HepG2 (cell line): Measurements from ENCODE around the gene SLC35F1. TPM values are rescaled to one million over a fixed set of nuclear protein-coding genes. Genes with fewer than 3 reads are reported as not detected.

Experiments
- ATAC-seq: fragments of 200-7000 bp; cut with Tn5 transposase; 3 replicates; pipeline ENCODE4 v1.9.1; 2020; ENCODE audit warnings: mild to moderate bottlenecking, moderate library complexity
- BruUV-seq: library from RNA; stranded (reverse); fragments of 400-500 nt; replicated peaks from 2 replicates; lab custom pipeline; 2021; lab: Mats Ljungman, UMichigan
- CTCF ChIA-PET: fragments of 300-600 bp; formaldehyde crosslinking; extraction: SDS; loops from one replicate; lab custom pipeline; 2021; ENCODE audit warnings: low total read pairs, inconsistent platforms, low intra/inter-chr PET ratio; lab: Yijun Ruan, JAX
- POLR2A ChIA-PET: fragments of 350-600 bp; sonication (Branson Sonifier 250); formaldehyde crosslinking; loops from one replicate; lab custom pipeline; 2020; ENCODE audit warnings: antibody characterized with exemption, inconsistent platforms; lab: Yijun Ruan, JAX
- DNase-seq: peaks from one replicate; pipeline ENCODE4 v3.0.0-alpha.2; 2015; ENCODE audit warnings: low spot score
- FAIRE-seq: peaks from 3 replicates; lab custom pipeline; 2011; peaks lifted over from hg19 to GRCh38; lab: Jason Lieb, UNC
- H2AFZ ChIP-seq: one replicate; pipeline ENCODE4 v1.6.1; 2011; ENCODE audit warnings: low read length, inconsistent platforms
- H3K27ac ChIP-seq: fragments of 300-600 bp; 3 replicates; pipeline ENCODE4 v1.8.0; 2011; ENCODE audit warnings: mixed run types, mild to moderate bottlenecking, mixed read lengths, low read length, inconsistent platforms; ENCODE audit not compliant: insufficient read depth; ENCODE audit errors: extremely low read length
- H3K27me3 ChIP-seq, 2 experiments: fragments of 200-600 bp in 1 of 2; 2 replicates in 1 of 2; 3 replicates in 1 of 2; pipeline versions ENCODE4 v1.6.0 to v1.8.0; 2011; ENCODE audit warnings: low read length in 2 of 2, mild to moderate bottlenecking in 2 of 2, moderate library complexity in 2 of 2, inconsistent platforms in 1 of 2; ENCODE audit not compliant: insufficient read depth in 2 of 2, control insufficient read depth in 1 of 2
- H3K36me3 ChIP-seq, 2 experiments: fragments of 200-600 bp in 1 of 2; replicated peaks in 1 of 2; 2 replicates in 1 of 2; 3 replicates in 1 of 2; pipeline versions ENCODE4 v1.5.1 to v1.8.0; 2011; ENCODE audit warnings: low read length in 2 of 2, inconsistent platforms in 1 of 2; ENCODE audit not compliant: insufficient read depth in 2 of 2, control insufficient read depth in 1 of 2
- H3K4me1 ChIP-seq: 2 replicates; pipeline ENCODE4 v1.5.1; 2012; ENCODE audit warnings: low read length, inconsistent platforms; ENCODE audit not compliant: insufficient read depth
- H3K4me2 ChIP-seq: 2 replicates; pipeline ENCODE4 v1.6.0; 2011; ENCODE audit warnings: low read depth, low read length, inconsistent platforms
- H3K4me3 ChIP-seq, 3 experiments: fragments of 200-600 bp in 1 of 3; sonication (generic), shearing (Covaris generic) in 1 of 3; replicated peaks in 1 of 3; 2 replicates each; pipeline ENCODE4 v1.5.1; 2011 to 2016; ENCODE audit warnings: low read length in 3 of 3, inconsistent platforms in 2 of 3, low read depth in 2 of 3, mild to moderate bottlenecking in 2 of 3, control low read depth in 1 of 3, mixed read lengths in 1 of 3; ENCODE audit not compliant: insufficient read depth in 1 of 3
- H3K79me2 ChIP-seq: one replicate; pipeline ENCODE4 v1.6.1; 2011; ENCODE audit warnings: low read length, inconsistent platforms; ENCODE audit not compliant: insufficient read depth
- H3K9ac ChIP-seq: 2 replicates; pipeline ENCODE4 v1.6.0; 2011; ENCODE audit warnings: mild to moderate bottlenecking, low read depth, low read length, inconsistent platforms; ENCODE audit not compliant: insufficient read depth
- H3K9me3 ChIP-seq: 2 replicates; pipeline ENCODE4 v1.5.1; 2012; ENCODE audit warnings: mild to moderate bottlenecking, low read length
- H4K20me1 ChIP-seq: 2 replicates; pipeline ENCODE4 v1.6.0; 2011; ENCODE audit warnings: inconsistent platforms, mild to moderate bottlenecking, low read length, moderate library complexity; ENCODE audit not compliant: insufficient read depth
- ATF7 ChIP-seq, 2 experiments: fragments of 450-650 bp in 1 of 2; sonication (generic) in 1 of 2; formaldehyde crosslinking in 1 of 2; IDR thresholded peaks; 2 replicates each; pipeline versions ENCODE4 v1.4.0 to v1.6.1; 2016 to 2020; ENCODE audit warnings: antibody characterized with exemption in 1 of 2, mild to moderate bottlenecking in 1 of 2, missing genetic modification reagents in 1 of 2
- CCDC6 ChIP-seq: sonication (generic); formaldehyde crosslinking; IDR thresholded peaks from 2 replicates; pipeline ENCODE4 v1.8.1; 2022; ENCODE audit warnings: mild to moderate bottlenecking, missing genetic modification reagents, moderate library complexity
- CREB1 ChIP-seq, 2 experiments: fragments of 450-650 bp in 1 of 2; IDR thresholded peaks; 2 replicates each; pipeline ENCODE4 v1.6.1; 2016 to 2017; ENCODE audit warnings: control low read depth in 1 of 2, mild to moderate bottlenecking in 1 of 2, missing compliant biosample characterization in 1 of 2, missing genetic modification characterization in 1 of 2
- IKZF4 ChIP-seq: sonication (generic); formaldehyde crosslinking; IDR thresholded peaks from 2 replicates; pipeline ENCODE4 v1.5.1; 2020; ENCODE audit warnings: borderline replicate concordance, mild to moderate bottlenecking, low read depth, missing genetic modification reagents; ENCODE audit errors: not compliant biosample characterization
- KDM2A ChIP-seq: sonication (generic); formaldehyde crosslinking; IDR thresholded peaks from 2 replicates; pipeline ENCODE4 v1.4.0; 2020; ENCODE audit warnings: low read depth, missing genetic modification reagents, borderline replicate concordance
- KLF12 ChIP-seq: sonication (generic); formaldehyde crosslinking; IDR thresholded peaks from 2 replicates; pipeline ENCODE4 v1.4.0; 2020; ENCODE audit warnings: missing genetic modification reagents, borderline replicate concordance
- KLF9 ChIP-seq: IDR thresholded peaks from 2 replicates; pipeline ENCODE4 v1.6.1; 2016; ENCODE audit warnings: low read depth
- POGZ ChIP-seq: sonication (generic); formaldehyde crosslinking; IDR thresholded peaks from 2 replicates; pipeline ENCODE4 v1.4.0; 2020; ENCODE audit warnings: mild to moderate bottlenecking, missing genetic modification reagents
- PRDM15 ChIP-seq: sonication (generic); formaldehyde crosslinking; IDR thresholded peaks from 2 replicates; pipeline ENCODE4 v1.4.0; 2020; ENCODE audit warnings: missing genetic modification reagents
- SAP130 ChIP-seq: IDR thresholded peaks from 2 replicates; pipeline ENCODE4 v1.6.1; 2016; ENCODE audit warnings: low read depth
- SUZ12 ChIP-seq: fragments of 150-350 bp; IDR thresholded peaks from 2 replicates; pipeline ENCODE4 v1.6.1; 2014; ENCODE audit warnings: low read depth, low read length
- ZNF232 ChIP-seq: sonication (generic); formaldehyde crosslinking; IDR thresholded peaks from 2 replicates; pipeline ENCODE4 v1.4.0; 2020; ENCODE audit warnings: missing genetic modification reagents, borderline replicate concordance
- ZNF296 ChIP-seq: sonication (generic); formaldehyde crosslinking; conservative IDR thresholded peaks from 2 replicates; pipeline ENCODE4 v1.5.0; 2020; ENCODE audit warnings: mild to moderate bottlenecking, missing genetic modification reagents
- ZNF343 ChIP-seq: sonication (generic); formaldehyde crosslinking; IDR thresholded peaks from 2 replicates; pipeline ENCODE4 v1.4.0; 2020; ENCODE audit warnings: mild to moderate bottlenecking, missing genetic modification reagents
- ZNF549 ChIP-seq: sonication (generic); formaldehyde crosslinking; IDR thresholded peaks from 2 replicates; pipeline ENCODE4 v1.5.0; 2020; ENCODE audit warnings: missing genetic modification reagents
- ZNF567 ChIP-seq: sonication (generic); formaldehyde crosslinking; IDR thresholded peaks from 2 replicates; pipeline ENCODE4 v1.8.1; 2023; ENCODE audit warnings: mild to moderate bottlenecking, missing genetic modification reagents, borderline replicate concordance
- ZSCAN20 ChIP-seq: sonication (generic); formaldehyde crosslinking; IDR thresholded peaks from 2 replicates; pipeline ENCODE4 v1.4.0; 2020; ENCODE audit warnings: missing genetic modification reagents, mild to moderate bottlenecking, borderline replicate concordance
- WGBS: methylation state at CpG from one replicate; pipeline ENCODE4 v1.1.6; 2017; ENCODE audit warnings: low lambda C conversion rate; 5-methylcytosine and 5-hydroxymethylcytosine counted together
- in situ Hi-C: cut with HindIII; loops from 2 replicates; pipeline ENCODE4 v1.10.0; 2017; ENCODE audit warnings: low pct_unique_long_range_greater_than_20kb; ENCODE audit not compliant: extremely low pct_ligation_motif_present
- intact Hi-C: fragments of 100-400 bp; cut with micrococcal nuclease; formaldehyde crosslinking; loops from one replicate; pipeline ENCODE4 v1.10.0; 2022; ENCODE audit not compliant: unreplicated experiment
- polyA plus RNA-seq, 8 experiments: library from polyadenylated mRNA; depleted of rRNA in 3 of 8; stranded (reverse) in 7 of 8; unstranded in 1 of 8; fragments of >200 nt; fragmentation: Illumina TruSeq in 4 of 8; extraction: Trizol in 4 of 8; gene quantifications; 2 replicates each; pipeline versions ENCODE4 v1.2.1 to v1.2.3, GENCODE V29; 2011 to 2016; ENCODE audit warnings: low read depth in 4 of 8, missing spikeins in 1 of 8, mixed read lengths in 1 of 8; ENCODE audit not compliant: insufficient read depth in 1 of 8
- total RNA-seq, 5 experiments: library from RNA; depleted of rRNA; stranded (reverse); fragments of >200 nt; fragmentation: Illumina TruSeq; extraction: Trizol; gene quantifications; 2 replicates each; pipeline ENCODE4 v1.2.3, GENCODE V29; 2016; ENCODE audit warnings: low read depth in 1 of 5

The SLC35F1 gene
- total and polyA plus RNA-seq, 2 of the 13 experiments (the other 11 are each of a cell fraction or from before 2014, with no cell fraction given), result 0.01 TPM; not detected in 1

- in situ Hi-C loops (no loop called here), intact Hi-C loops (no loop called here)
- H3K4me3 ChIP-seq, result no peak overlapping the region
- FAIRE-seq (no peak), DNase-seq (no peak), ATAC-seq (no peak)
- no peak overlapping the region for H2AFZ ChIP-seq
- TF ChIP-seq ZNF343 (CRISPR knock-in tag) (no peak), KDM2A (CRISPR knock-in tag) (no peak), ZNF567 (CRISPR knock-in tag) (no peak)
- WGBS, result 13% methylated on average over 5 of the region's 5 CpGs
- H3K27me3 ChIP-seq, result no peaks in the 10 kb centered on the region
- BruUV-seq, result no TSS peak
- no peaks in the 10 kb centered on the region for H3K4me1 ChIP-seq
- no peak overlapping the region for H3K9ac ChIP-seq
- ChIA-PET POLR2A (no interaction called here), CTCF (no interaction called here)
- H4K20me1 ChIP-seq, result no peaks in the 10 kb centered on the region
- H3K79me2 ChIP-seq, result no peaks in the 10 kb centered on the region
- no peak overlapping the region for H3K4me2 ChIP-seq
- H3K36me3 ChIP-seq, result no peaks in the 10 kb centered on the region
- no peaks in the 10 kb centered on the region for H3K9me3 ChIP-seq
- H3K27ac ChIP-seq, result no peak overlapping the region
Observed at GRCh38 chr6:118168421-118168820, 261.4 kb downstream of the SLC35F1 start.

GRCh38 chr6:118171852-118172251 is 264.8 kb downstream of the SLC35F1 start:
- H3K9me3 ChIP-seq, result peaks cover 7% of the 10 kb centered on the region; the same call in 1 of the 2 replicates
- H3K36me3 ChIP-seq, result no peaks in the 10 kb centered on the region
- WGBS, result 4% methylated on average over 2 of the region's 2 CpGs
- no peak overlapping the region for H3K27ac ChIP-seq
- ChIA-PET POLR2A (no interaction called here), CTCF (no interaction called here)
- no peaks in the 10 kb centered on the region for H3K79me2 ChIP-seq
- H3K27me3 ChIP-seq, result no peaks in the 10 kb centered on the region
- intact Hi-C loops, result no loop called here
- DNase-seq (no peak), FAIRE-seq (no peak), ATAC-seq (no peak)
- in situ Hi-C loops, result no loop called here
- no peak overlapping the region for H3K4me2 ChIP-seq
- H3K9ac ChIP-seq, result no peak overlapping the region
- H3K4me3 ChIP-seq, result no peak overlapping the region
- BruUV-seq, result no TSS peak
- H3K4me1 ChIP-seq, result no peaks in the 10 kb centered on the region
- no peak overlapping the region for H2AFZ ChIP-seq
- H4K20me1 ChIP-seq, result no peaks in the 10 kb centered on the region
- no peak for TF ChIP-seq ZNF296
- TF ChIP-seq IKZF4 (CRISPR knock-in tag), result no peak
- no peak for TF ChIP-seq ZNF232
- no peak for TF ChIP-seq CCDC6
- TF ChIP-seq SAP130, result no peak
- no peak for TF ChIP-seq POGZ
- no peak for TF ChIP-seq PRDM15
- TF ChIP-seq CREB1 (IDR thresholded peaks at IDR 0.05), result peak; percentile 81
- TF ChIP-seq CREB1 (CRISPR knock-in tag; IDR thresholded peaks at IDR 0.05), result no peak
- TF ChIP-seq SUZ12, result no peak
- TF ChIP-seq ZNF549 (CRISPR knock-in tag), result no peak
- TF ChIP-seq ZSCAN20, result no peak
- TF ChIP-seq KLF9 (CRISPR knock-in tag), result no peak
- peak; percentile 90 for TF ChIP-seq ATF7 (IDR thresholded peaks at IDR 0.05)
- TF ChIP-seq ATF7 (CRISPR knock-in tag; IDR thresholded peaks at IDR 0.05), result no peak
- no peak for TF ChIP-seq KLF12 (CRISPR knock-in tag)
